Chondrocyte (in vitro differentiated cells): ENCODE data around the gene CTRL. TPM values are rescaled to one million over a fixed set of nuclear protein-coding genes. Genes with fewer than 3 reads are reported as not detected.
"Not testable (repeated sequence)": the region's sequence is repeated elsewhere in the genome, so short reads cannot be mapped to it uniquely, and the experiment has no call there.

ENCODE experiments used
- DNase-seq: peaks from one replicate; pipeline ENCODE4 v3.0.0; 2021; ENCODE audit warnings: mixed read lengths, low spot score
- H3K27ac Mint-ChIP-seq: one replicate; pipeline ENCODE4 v1.8.0; 2021; ENCODE audit warnings: mild to moderate bottlenecking, moderate library complexity, mixed read lengths; ENCODE audit not compliant: unreplicated experiment
- H3K27me3 Mint-ChIP-seq: 2 replicates; pipeline ENCODE4 v1.8.0; 2021; ENCODE audit warnings: low read depth, mixed read lengths
- H3K36me3 Mint-ChIP-seq: 2 replicates; pipeline ENCODE4 v1.8.0; 2021; ENCODE audit warnings: low read depth, mixed read lengths
- H3K4me1 Mint-ChIP-seq: 2 replicates; pipeline ENCODE4 v1.8.0; 2021; ENCODE audit warnings: low read depth, mild to moderate bottlenecking, mixed read lengths
- H3K4me3 Mint-ChIP-seq: one replicate; pipeline ENCODE4 v1.8.0; 2021; ENCODE audit warnings: mild to moderate bottlenecking, moderate library complexity, mixed read lengths; ENCODE audit not compliant: unreplicated experiment
- H3K9me3 Mint-ChIP-seq: 2 replicates; pipeline ENCODE4 v1.8.0; 2021; ENCODE audit warnings: low read depth, mixed read lengths
- total RNA-seq: library from RNA; stranded (reverse); gene quantifications from 3 replicates; pipeline ENCODE4 v1.2.1, GENCODE V29; 2021
- TF ChIP-seq, protein P1 (sequence below): fragments of 200-600 bp; sonication (generic); IDR thresholded peaks from 2 replicates; pipeline ENCODE4 v1.5.0; 2021; ENCODE audit warnings: antibody characterized with exemption, mild to moderate bottlenecking, moderate library complexity

The CTRL gene
- total RNA-seq, 1 donor from 2014 or later: not detected

GRCh38 chr16:67917852-67918236 is 13.8 kb downstream of the CTRL start:
- H3K27me3 Mint-ChIP-seq: no peaks in the 10 kb centered on the region
- no peaks in the 10 kb centered on the region for H3K9me3 Mint-ChIP-seq
- DNase-seq: no peak
- peaks cover 1% of the 10 kb centered on the region for H3K36me3 Mint-ChIP-seq
- TF ChIP-seq, protein P1, sequence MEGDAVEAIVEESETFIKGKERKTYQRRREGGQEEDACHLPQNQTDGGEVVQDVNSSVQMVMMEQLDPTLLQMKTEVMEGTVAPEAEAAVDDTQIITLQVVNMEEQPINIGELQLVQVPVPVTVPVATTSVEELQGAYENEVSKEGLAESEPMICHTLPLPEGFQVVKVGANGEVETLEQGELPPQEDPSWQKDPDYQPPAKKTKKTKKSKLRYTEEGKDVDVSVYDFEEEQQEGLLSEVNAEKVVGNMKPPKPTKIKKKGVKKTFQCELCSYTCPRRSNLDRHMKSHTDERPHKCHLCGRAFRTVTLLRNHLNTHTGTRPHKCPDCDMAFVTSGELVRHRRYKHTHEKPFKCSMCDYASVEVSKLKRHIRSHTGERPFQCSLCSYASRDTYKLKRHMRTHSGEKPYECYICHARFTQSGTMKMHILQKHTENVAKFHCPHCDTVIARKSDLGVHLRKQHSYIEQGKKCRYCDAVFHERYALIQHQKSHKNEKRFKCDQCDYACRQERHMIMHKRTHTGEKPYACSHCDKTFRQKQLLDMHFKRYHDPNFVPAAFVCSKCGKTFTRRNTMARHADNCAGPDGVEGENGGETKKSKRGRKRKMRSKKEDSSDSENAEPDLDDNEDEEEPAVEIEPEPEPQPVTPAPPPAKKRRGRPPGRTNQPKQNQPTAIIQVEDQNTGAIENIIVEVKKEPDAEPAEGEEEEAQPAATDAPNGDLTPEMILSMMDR: no peak
- H3K4me3 Mint-ChIP-seq: no peak overlapping the region
- H3K4me1 Mint-ChIP-seq: peaks cover 39% of the 10 kb centered on the region
- H3K27ac Mint-ChIP-seq: peak overlapping the region; percentile 88

DNA sequence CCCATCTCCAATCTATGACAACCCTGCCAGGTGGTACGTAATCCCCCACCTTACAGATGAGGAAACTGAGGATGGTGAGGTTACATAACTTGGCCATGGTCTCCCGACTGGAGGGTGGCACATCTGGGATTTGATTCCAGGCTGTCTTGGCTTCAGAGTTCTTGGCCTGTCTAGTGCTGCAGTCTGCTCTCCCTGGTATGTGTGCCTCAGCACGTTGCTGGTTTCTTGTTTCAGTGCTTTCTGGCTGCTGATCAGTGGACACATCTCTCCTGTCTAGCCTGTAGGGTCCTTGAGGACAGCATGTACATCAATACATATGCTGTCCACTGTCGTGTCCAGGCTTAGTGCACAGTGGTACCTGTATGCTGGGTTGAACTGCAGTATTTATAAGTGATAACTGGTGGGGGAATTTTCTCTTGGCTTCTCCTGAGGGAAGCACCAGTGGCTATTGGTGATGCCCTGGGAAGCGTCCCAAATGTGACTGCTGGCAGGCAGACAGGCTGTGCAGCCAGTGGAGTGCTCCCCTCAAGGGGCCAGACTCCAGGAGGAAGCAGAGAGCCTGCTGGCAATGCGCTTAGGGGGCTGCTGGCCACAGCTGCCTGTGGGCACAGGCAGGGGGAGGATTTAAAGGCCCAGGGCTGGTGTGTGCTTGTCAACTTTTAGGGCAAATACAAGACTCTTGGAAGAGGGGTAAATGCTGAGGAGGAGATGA is 14.4 kb downstream of the CTRL start:
- DNase-seq: no peak
- H3K27me3 Mint-ChIP-seq: no peaks in the 10 kb centered on the region
- H3K4me1 Mint-ChIP-seq: peaks cover 39% of the 10 kb centered on the region
- no peaks in the 10 kb centered on the region for H3K9me3 Mint-ChIP-seq
- no peak overlapping the region for H3K4me3 Mint-ChIP-seq
- TF ChIP-seq, protein P1: no peak
- H3K27ac Mint-ChIP-seq: peak overlapping the region; percentile 88
- peaks cover 1% of the 10 kb centered on the region for H3K36me3 Mint-ChIP-seq

GRCh38 chr16:67915831-67916723 is 15.6 kb downstream of the CTRL start:
- Mint-ChIP-seq H3K4me1 (peaks cover 35% of the 10 kb centered on the region), H3K36me3 (no peaks in the 10 kb centered on the region), H3K27me3 (no peaks in the 10 kb centered on the region), H3K4me3 (no peak overlapping the region), H3K27ac (peak overlapping the region; percentile 74), H3K9me3 (no peaks in the 10 kb centered on the region)
- DNase-seq: no peak
- TF ChIP-seq, protein P1: no peak

GRCh38 chr16:67915496-67915769 is 16.2 kb downstream of the CTRL start:
- not testable (repeated sequence) for H3K36me3 Mint-ChIP-seq, H3K4me3 Mint-ChIP-seq, DNase-seq, H3K27ac Mint-ChIP-seq, H3K9me3 Mint-ChIP-seq, H3K27me3 Mint-ChIP-seq
- H3K4me1 Mint-ChIP-seq: peaks cover 35% of the 10 kb centered on the region

DNA sequence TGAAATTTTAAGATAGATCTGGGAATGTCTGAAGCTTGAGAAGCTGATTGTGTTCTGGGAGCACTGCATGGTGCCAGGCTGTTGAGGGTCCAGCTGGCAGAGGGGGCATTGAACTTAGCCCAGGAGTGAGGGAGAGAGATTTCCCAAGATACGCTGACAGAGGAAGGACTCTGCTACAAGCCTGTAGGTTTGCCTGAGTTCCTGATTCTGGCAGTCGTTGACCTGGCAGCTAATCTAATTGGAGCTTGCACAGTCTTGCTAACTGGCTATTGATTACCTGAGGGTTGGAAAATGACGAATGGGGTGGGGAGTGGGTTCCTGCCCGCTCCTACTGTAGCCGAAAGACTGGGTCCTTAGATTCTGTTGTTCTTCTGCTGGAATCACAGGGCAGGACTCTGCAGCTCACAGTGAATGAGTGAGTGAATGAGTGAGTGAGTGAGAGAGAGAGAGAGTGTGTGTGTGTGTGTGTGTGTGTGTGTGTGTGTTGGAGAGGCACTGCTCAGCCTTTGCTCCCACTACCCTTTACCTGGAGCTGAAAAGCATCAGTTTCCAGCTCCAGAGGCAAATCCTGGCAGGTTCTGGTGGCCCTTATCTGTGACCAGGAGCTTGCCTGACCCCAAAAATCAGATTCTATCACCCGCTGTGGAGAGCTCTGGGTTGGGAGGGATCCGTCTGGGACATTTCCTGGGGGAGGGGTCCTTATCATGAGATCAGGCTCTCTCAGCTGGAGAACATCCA is 16.7 kb downstream of the CTRL start:
- Mint-ChIP-seq H3K9me3 (no peaks in the 10 kb centered on the region), H3K27ac (no peak overlapping the region), H3K4me1 (peaks cover 35% of the 10 kb centered on the region), H3K4me3 (no peak overlapping the region), H3K36me3 (peaks cover 1% of the 10 kb centered on the region), H3K27me3 (no peaks in the 10 kb centered on the region)
- TF ChIP-seq, protein P1: no peak
- DNase-seq: no peak
